Measurements from ENCODE around the gene SOCS7.

SOCS7 gene

DNA sequence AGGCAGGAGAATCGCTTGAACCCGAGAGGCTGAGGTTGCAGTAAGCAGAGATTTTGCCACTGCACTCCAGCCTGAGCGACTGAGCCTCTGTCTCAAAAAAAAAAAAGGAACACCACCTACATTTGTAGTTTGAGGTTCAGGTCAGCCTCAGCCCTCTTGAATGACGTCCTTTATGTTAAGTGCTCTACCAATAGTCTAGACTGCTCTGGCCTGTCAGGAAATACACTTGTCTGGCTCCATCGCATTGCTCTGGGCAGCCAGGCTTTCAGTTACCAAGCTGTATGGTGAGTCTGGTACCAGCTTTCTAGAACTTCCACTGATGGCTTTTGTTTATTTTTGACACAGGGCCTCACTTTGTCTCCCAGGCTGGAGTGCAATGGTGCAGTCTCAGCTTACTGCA, 11.4 kb downstream of the SOCS7 start:
- no peak for DNase-seq (ENCODE audit: low spot score)

DNA sequence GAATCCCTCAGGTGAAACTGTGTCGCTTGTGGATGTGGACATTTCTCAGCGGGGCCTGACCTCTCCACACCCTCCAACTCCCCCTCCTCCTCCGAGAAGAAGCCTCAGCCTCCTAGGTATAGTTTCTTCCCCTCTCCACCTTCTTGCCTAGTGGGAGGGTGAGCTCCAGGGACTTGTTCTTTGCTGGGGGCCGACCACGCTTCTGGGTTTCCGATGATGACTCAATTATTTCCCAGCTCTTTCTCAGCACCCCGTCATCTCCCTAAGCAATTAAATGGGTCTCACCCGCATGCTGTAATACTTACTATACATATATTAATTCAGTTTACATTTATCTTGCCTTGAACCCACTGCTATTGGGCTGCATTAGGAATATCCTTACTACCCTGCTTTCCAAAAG, 13.1 kb downstream of the SOCS7 start:
- DNase-seq (ENCODE audit: low spot score): no peak

DNA sequence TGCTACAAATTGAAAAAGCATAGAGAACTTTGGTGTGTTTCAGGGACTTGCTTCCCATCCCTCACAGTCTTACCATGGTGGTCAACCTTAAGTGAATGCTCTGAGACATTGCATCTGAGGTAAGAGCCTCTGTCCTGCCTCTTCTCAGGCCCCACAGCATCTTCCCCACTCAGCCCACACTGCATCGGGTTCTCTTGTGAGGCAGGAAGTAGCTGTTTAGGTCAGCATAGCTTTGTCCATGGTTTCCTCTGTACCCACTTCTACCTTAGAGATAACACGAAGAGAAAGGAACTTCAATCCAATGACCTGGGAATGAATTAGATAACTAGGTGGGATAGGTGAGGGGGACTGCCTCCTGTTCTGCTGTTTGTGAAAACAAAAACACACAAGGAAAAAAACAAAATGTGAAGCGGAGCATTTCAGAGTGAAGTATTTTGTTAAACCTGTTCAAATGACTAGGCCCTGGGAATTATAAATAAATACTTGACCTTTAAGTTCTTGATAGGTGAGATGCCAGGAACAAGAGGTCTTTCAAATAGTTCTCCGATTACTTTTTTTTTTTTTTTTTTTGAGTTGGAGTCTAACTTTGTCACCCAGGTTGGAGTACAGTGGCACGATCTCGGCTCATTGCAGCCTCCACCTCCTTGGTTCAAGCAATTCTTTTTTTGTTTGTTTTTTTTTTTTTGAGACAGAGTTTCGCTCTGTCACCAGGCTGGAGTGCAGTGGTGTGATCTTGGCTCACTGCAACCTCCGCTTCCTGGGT, 17.7 kb downstream of the SOCS7 start:
- DNase-seq (ENCODE audit: low spot score): no peak

DNA sequence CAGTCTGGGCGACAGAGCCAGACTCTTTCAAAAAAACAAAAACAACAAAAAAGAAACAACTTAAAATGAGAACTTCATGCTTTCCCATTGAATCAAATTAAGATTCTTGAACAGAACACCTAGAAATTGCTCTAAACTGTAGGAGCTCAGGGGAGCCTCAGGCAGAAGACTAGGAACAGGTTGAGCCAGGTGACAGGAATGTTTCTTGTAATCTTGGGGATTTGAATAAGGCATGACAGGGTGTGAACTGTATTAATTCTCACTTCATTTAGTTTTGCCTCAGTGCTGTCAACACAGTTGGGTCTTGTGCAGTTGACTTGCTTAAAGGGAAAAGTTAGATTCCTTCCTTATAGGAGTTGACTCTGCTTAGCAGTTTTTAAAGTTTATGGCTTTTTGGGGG, 27.8 kb downstream of the SOCS7 start:
- no peak for DNase-seq (ENCODE audit: low spot score)

- DNase-seq (ENCODE audit: low spot score): no peak
Measured at GRCh38 chr17:38395090-38395489, 43.4 kb downstream of the SOCS7 start.

DNA sequence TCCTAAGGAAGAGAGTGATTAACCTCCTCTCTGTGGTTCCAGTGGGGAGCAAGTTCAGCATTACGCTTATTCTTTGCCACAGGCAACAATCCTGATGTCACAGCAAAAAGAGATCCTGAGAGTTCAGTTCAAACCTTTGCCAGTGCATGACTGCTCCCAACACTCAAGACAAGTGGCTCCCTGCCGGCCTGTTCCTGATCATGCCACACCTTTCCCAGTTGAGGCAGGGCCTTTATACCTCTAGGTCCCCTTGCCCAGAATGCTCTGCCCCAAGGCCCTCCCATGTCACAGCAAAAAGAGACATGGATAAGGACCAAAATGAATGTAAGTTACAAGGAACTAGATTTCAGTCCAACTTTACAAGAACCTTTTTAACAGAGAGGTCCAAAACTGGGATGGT, 45.6 kb downstream of the SOCS7 start:
- DNase-seq (ENCODE audit: low spot score): no peak

- no peak for DNase-seq (ENCODE audit: low spot score)
Measured at GRCh38 chr17:38400286-38400685, 48.6 kb downstream of the SOCS7 start.

GRCh38 chr17:38401459-38401858, 49.8 kb downstream of the SOCS7 start:
- DNase-seq (ENCODE audit: low spot score): no peak

GRCh38 chr17:38402897-38403296, 51.3 kb downstream of the SOCS7 start:
- no peak for DNase-seq (ENCODE audit: low spot score)

DNA sequence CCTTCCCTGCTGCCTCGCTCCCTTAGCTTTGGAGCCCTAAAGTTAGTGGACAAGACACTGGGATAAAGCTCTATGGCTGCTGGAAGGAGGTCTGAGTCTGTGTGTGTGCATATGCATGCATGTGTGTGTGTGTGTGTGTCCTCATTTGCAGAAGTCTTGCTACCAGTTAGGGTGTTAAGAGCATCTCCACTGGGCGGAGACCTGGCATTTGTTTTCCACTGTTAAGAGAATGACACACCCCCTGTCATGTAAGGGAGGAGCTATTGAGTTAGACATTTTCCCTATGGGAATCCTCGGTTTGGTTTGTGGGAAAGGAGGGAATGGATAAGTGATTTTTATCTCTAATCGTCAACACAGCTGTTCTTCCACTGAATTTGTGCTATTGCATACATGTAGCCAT, 51.8 kb downstream of the SOCS7 start:
- DNase-seq (ENCODE audit: low spot score): no peak

- DNase-seq (ENCODE audit: low spot score): no peak
Measured at GRCh38 chr17:38404174-38404943, 52.7 kb downstream of the SOCS7 start.

GRCh38 chr17:38405654-38406053, 54.0 kb downstream of the SOCS7 start:
- no peak for DNase-seq (ENCODE audit: low spot score)

GRCh38 chr17:38410201-38410600, 58.6 kb downstream of the SOCS7 start:
- no peak for DNase-seq (ENCODE audit: low spot score)

- DNase-seq (ENCODE audit: low spot score): no peak
Measured at GRCh38 chr17:38415250-38416194, 63.9 kb downstream of the SOCS7 start.

- DNase-seq (ENCODE audit: low spot score): no peak
Measured at GRCh38 chr17:38416840-38417209, 65.2 kb downstream of the SOCS7 start.

DNA sequence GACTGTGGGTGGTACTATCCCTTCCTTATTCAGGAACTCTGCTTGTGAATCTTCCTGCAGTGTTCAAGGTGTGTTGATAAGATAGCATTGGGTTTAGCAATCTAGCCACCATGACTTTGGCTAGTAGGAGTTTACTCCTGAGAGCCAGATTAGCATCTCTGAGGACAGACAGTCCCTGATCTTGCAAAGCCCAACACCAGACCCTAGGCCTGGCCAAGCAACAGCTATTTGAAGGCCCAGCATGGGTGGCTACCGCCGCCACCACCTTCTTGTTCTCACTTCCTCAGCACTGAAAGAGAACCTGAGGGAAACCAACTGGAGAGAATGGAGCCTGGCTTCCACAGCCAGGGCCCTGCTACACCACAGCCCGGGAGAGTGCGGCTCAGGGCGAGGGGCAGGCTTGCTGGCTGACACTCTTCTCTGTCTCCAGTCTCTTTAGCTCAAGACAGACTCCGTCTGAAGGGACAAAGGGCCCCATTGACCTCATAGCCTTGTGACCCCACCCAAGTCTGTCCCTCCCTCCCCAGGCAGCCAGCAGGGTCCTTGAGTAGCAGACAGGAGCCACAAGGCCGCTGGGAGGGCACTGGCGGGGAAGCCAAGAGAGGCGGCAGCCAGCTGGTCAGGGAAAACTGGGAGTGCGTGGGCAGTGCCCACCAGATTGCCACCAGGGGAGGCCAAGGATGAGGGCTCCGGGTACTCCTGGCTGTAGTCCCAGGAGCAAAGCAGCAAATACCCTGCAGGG, 65.7 kb downstream of the SOCS7 start:
- no peak for DNase-seq (ENCODE audit: low spot score)

- DNase-seq (ENCODE audit: low spot score): no peak
Measured at GRCh38 chr17:38418062-38418692, 66.5 kb downstream of the SOCS7 start.

DNA sequence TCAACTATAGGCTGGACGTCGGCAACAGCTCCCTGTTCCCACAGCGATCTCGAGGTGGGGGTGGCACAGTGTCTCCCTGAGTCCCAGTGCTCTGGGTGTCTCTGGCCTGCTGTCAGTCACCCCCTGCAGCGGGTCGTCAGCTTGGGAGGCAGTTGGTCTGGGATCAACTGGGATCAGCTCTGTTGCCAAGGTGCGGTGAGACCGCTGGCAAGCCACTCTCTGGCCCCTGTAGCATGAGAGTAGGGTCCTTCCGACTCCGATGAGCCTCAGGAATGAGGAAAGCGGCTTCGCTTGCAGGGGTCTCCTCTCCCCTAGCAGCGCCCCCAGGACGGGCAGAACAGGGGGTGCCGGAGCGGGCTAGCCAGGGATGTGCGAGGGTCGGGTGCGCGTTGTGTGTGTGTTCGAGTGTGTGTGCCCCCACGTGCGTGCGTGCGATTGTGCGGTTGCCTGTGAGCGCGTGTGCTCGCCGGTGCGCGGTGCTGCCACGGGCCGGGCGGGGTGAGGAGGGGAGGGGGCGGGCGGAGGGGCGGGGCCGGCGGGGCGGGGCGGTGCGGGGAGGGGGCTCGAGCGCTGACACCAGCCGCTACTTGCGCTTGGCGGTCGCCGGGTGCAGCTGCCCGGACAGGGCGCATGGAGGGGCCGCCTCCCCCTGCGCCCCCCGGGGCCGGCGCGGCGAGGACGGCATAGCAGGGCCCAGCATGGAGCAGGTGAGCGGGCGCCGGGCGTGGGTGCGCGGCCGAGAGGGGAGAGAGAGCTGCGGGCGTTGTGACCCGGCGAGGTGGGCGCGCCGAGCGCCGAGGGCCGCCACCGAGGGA, 67.3 kb downstream of the SOCS7 start:
- DNase-seq (ENCODE audit: low spot score): no peak

GRCh38 chr17:38419508-38419981, 67.9 kb downstream of the SOCS7 start:
- DNase-seq (ENCODE audit: low spot score): no peak

GRCh38 chr17:38420518-38420917, 68.9 kb downstream of the SOCS7 start:
- DNase-seq (ENCODE audit: low spot score): no peak
